ENCODE data around the gene SFRP2.

The SFRP2 gene, protein sequence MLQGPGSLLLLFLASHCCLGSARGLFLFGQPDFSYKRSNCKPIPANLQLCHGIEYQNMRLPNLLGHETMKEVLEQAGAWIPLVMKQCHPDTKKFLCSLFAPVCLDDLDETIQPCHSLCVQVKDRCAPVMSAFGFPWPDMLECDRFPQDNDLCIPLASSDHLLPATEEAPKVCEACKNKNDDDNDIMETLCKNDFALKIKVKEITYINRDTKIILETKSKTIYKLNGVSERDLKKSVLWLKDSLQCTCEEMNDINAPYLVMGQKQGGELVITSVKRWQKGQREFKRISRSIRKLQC

DNA sequence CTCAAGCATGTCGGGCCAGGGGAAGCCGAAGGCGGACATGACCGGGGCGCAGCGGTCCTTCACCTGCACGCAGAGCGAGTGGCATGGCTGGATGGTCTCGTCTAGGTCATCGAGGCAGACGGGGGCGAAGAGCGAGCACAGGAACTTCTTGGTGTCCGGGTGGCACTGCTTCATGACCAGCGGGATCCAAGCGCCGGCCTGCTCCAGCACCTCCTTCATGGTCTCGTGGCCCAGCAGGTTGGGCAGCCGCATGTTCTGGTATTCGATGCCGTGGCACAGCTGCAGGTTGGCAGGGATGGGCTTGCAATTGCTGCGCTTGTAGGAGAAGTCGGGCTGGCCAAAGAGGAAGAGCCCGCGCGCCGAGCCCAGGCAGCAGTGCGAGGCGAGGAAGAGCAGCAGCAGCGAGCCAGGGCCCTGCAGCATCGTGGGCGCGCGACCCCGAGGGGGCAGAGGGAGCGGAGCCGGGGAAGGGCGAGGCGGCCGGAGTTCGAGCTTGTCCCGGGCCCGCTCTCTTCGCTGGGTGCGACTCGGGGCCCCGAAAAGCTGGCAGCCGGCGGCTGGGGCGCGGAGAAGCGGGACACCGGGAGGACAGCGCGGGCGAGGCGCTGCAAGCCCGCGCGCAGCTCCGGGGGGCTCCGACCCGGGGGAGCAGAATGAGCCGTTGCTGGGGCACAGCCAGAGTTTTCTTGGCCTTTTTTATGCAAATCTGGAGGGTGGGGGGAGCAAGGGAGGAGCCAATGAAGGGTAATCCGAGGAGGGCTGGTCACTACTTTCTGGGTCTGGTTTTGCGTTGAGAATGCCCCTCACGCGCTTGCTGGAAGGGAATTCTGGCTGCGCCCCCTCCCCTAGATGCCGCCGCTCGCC, at the start of gene SFRP2:
Gene SFRP2 (minus strand): TSS at position 671 of the 864 bp plus-strand sequence. CDS start 248 bp downstream, at position 423.
- no peak for DNase-seq (ENCODE audit: low spot score)

DNA sequence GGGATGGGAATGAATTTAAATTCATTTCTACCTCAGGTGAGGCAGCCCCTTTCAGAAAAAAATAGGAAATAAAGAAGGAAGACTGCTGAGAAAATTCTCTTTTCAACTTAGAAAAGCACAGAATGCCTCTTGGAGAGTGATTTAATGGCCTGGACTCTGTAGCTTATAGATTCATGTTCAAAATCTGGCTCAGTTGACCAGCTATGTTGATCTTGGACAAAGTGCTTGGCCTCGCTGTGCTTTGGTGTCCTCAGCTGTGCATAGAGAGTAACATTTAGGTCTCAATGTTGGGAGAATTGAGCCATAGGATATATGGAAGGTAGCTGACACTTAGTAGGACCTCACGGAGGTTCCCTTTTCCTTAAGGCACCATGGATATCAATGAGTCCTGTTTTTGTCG, 49.7 kb upstream of the SFRP2 start:
- no peak for DNase-seq (ENCODE audit: low spot score)

DNA sequence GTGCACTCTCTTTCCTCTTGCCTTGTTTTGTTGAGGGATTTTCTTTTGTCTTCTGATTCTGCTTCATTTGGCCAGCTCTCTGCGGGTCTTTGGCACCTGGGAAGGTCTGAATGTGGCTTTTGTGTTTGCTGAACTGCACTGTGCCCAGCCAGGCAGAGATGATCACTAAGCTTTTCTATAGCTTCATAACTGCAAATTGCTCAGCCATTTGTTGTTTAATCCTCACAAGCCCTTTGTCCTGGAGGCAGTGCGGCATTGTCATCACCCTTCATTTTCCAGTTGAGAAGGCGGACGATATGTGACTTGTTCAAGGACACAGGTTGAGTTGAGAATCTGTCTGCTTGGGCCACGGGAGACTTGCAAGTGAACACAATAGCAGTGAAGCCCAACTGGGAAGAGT, 46.0 kb upstream of the SFRP2 start:
- no peak for DNase-seq (ENCODE audit: low spot score)

DNA sequence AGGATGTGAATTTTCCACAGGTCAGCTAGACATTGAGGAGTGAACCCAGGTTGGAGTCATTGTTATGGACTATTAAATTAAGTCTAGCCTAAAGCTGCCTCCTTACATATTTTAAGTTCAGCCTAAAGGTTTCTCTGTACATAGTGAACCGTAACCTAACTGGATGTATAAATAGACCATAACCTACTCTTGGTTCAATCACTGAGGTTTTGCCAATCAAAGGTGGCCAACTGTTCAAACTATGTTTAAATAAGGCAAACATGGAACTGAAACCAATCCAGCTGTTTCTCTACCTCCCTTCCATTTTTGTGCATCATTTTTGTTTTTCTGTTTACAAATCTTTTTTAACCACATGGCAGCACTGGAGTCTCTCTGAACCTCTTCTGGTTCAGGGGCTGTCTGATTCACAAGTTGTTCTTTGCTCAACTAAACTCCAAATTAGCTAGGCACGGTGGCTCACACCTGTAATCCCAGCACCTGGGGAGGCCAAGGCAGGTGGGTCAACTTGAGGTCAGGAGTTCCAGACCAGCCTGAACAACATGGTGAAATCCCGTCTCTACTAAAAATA, 43.9 kb upstream of the SFRP2 start:
- no peak for DNase-seq (ENCODE audit: low spot score)

DNA sequence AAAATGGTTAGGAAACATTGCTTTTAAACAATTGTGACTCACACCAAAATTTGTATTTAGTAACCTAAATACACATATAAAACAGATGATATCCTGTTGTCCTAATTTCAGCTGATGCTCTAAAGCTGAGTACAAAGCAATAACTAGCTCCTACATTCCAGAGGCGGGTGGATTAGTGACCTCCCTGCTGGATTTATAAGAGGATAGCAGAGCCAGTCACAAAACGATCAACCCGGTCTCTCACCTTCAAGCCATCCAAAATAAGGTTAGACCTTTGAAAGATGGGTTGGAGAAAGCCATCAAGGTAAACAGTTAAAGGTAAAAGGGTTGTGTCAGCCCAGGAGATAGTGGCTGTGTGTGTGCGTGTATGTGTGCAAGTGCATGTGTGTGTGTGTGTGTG, 43.2 kb upstream of the SFRP2 start:
- no peak for DNase-seq (ENCODE audit: low spot score)

DNA sequence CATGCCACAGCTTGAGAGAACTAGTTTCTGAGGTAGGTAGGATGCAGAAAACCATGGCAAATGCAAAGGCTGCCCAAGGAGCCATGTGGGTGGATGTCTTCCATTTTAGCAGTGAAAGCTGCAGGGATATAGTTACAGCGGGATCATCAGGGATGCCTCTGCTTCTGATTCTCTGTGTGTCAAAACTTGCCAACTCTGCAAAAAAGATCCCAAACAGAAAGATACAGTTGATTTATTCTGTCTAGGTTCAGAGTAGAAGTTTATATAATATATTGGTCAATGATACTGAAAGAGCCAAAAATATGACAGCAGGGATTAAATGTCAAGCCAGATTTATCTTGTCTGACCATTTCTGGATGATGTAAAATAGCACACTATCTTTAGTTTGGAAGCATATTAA, 42.4 kb upstream of the SFRP2 start:
- no peak for DNase-seq (ENCODE audit: low spot score)

DNA sequence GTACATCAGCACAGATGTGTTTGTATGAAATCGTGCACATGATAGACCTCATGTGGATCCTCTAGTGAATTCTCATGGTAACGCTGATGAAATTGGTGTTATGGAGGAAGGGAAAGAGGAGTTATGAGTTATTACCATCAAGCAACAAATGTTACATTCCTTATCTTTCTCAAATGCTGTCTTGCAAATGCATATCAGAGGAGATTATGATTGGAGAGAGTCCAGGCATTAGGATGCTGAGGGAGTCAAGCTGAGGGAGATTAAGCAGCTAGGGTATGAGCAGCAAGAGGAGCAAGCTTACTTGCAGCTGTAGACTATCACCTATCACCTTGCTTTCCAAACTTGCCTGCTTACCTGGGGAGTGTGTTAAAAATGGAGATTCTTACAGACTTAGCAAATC, 36.8 kb upstream of the SFRP2 start:
- no peak for DNase-seq (ENCODE audit: low spot score)

DNA sequence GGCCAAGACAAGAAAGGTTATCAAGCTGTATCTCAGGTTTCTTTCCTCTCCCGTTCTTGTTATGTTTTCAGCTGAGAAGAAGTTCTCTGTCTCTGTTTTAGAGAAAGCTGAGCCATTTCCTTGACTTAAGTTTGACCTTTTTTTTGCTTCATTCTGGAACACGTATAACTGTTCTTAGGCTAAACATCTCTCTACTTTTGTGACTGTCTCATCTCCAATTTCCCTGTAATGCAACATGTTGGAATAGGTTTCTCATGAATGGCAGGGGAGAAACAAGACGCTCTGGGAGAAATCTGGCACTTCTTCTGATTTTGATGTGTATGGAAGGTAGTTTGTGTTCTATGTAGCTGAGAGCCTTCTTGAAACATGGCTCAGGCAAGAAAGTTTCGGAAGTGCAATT, 36.2 kb upstream of the SFRP2 start:
- DNase-seq (ENCODE audit: low spot score), result no peak

DNA sequence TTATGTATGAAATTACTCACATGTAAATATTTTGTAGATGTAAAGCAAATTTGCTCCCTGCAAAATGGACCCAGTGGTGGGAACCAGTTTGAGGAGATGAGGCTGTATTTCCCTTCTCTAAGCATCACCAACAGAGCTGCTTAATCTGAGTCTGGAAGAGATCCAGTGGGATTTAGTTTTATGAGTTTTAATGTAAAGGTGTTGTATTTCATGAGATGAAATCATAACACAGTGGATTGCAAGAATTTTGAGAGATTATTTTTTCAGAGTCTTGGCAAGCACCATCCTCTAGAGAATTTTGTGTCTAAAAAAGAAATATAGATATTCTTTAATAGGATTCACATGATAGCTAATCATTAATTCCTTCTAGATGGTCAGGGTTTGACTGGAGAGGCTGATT, 35.6 kb upstream of the SFRP2 start:
- DNase-seq (ENCODE audit: low spot score), result no peak

DNA sequence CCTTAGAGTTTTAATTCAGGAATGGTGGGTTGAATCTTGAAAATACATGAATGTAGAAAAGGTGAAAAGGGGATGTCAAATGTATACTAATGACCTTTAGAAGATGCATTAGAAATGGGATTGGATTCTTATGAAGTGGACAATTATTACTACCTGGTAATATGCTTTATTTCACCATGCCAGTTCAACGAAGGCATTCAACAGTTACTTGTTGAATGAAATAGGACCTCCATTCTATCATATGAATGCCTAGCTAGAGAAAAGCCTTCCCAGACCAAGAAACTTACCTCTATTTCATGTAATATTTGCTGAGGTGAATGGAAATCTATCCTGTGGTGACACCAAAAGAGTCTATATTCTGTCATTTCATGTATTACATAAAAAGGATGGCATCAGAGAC, 34.6 kb upstream of the SFRP2 start:
- no peak for DNase-seq (ENCODE audit: low spot score)

DNA sequence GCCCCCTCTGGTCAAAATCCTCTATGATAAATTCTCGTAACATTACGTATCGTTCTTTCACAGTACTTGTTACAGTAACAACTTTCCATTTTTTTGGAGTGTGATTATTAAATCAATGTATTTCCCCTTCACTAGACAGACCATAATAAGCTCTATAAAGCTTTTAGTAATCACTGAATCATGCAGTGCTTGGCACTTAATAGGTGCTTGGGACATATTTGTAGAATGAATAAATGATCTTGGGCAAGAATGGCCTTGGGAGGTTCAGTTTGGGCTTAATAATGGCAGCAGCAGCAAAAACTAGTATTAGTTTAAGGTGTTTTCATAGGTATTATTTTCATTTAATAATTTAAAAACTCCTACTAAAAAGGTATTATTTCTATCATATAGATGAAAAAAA, 33.4 kb upstream of the SFRP2 start:
- DNase-seq (ENCODE audit: low spot score), result no peak

DNA sequence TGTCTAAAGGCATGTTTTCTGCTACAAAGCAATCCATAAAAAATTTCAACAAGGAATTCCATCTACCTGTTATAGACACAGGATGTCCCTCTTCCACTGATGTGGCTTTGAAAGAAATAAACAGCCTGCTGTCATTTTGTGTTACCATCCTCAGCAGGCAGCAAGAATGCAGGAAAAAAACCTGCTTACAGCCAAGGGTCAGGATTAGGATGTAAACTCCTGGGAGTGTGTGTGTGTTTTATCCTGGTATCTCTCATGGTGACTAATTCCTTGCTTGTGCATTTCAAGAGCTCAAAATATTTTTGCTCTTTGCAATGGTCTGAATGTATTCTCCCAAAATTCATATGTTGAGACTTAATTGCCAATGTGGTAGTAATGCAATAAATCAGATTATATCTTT, 28.6 kb upstream of the SFRP2 start:
- no peak for DNase-seq (ENCODE audit: low spot score)

DNA sequence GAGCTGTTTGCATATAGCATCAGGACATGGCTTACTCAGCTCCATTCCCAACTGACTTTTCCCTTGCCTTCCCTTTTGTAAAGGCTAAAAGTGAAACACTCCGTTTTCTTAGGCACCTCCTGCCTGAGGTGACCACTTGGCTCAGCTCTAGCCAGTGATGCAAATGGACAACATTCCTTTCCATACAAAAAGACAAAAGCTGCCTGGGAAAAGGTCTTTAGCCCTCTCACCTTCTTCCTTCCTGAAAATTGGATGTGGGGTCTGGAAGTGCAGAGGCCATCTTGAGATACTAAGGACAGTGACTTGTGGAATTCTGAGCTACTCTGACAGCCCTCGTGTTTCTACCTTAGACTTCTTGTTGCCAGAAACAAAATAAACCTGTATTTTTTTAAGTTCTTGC, 27.7 kb upstream of the SFRP2 start:
- DNase-seq (ENCODE audit: low spot score), result no peak

DNA sequence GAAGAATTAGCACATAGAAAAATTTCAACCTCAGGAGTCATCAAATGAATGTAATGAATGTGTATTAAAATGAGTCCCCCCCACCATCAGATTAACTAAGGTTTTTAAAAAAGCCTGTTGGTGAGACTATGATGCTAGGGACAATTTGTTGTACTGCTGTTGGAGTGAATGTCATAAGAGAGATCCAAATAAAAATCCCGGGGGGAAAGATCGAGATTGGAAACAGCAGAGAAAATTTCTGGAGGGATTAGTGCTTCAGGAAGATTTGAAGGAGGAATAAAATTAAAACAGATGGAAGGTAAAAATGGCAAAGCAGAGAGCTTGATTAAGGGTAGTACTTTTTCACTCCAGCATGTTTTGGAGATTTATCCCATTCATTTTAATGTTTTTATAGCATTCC, 25.9 kb upstream of the SFRP2 start:
- no peak for DNase-seq (ENCODE audit: low spot score)

DNA sequence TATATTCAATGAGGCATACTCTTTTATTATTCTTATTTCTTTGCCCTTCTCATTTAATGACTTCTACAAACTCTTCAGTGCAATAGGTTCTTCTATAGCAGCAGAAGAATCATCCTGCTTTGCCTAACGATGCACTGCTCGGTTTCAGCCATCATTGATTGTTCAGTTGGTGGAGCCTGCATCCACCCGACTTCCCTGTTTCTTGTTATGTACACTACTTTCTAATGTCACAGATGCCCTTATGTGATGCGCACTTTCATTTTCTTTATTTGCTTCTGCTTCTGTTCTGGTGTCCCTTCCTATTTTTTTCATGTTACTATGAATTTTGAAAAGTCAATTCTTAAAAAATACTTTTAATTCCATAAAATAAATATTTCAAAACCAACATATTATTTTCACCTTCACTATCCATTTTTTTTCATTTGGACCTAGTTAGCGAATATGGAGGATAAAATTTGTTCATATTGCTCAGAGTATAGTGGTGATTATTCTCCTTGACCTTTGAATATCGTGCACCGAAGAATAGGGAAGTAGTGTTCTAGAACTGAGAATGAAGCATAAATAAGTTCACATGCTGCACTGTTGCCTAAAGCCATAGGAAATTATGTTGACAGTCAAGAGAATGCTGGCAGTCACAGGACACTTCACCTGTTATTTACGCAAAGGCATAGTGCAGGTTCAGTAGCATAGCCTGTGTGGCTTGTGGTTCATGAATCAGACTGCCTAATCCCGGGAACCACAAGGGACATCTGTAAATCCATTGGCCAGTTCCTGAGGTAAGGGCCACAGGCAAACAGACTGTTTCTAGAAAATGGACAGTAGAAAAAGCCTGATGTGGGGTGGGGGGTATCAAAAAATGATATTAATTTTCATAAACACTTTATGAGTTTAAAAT, 21.3 kb upstream of the SFRP2 start:
- no peak for DNase-seq (ENCODE audit: low spot score)

DNA sequence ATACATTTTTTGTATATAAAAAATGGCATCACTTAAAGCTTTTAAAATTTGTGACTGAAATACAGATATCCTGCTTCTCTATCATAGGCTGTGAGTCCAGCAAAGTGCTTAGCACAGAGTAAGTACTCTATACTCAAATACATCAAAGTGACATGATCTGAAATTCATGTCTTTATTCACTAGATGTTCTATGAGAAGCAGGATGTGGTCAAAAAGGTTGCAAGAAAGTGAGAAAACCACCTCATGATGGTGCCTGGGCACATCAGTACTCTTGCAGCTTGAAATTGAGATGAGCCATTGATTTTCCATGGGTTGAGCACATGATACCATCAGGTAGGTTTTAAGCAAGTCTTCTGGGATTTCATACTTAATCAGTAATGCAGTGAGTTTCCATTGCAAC, 20.4 kb upstream of the SFRP2 start:
- peak; percentile 8 for DNase-seq (ENCODE audit: low spot score)

DNA sequence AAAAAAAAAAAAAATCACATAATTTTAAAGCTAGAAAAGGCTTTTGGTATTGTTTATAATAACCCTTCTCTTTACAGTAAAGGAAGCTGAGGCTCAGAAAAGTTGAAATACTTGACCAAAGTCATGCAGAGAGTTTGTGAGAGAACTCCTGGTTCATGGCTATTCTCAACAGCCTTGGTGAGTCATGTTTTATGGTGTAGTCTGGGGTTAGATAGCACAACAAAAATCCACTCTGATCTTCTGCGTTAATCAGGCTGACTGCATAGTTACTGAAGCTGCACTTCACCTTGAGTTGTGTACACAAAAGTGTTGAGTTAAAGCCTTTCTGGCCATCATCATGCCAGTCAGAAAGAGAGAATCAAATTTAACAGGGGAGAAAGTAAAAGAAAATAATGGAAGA, 19.3 kb upstream of the SFRP2 start:
- no peak for DNase-seq (ENCODE audit: low spot score)

DNA sequence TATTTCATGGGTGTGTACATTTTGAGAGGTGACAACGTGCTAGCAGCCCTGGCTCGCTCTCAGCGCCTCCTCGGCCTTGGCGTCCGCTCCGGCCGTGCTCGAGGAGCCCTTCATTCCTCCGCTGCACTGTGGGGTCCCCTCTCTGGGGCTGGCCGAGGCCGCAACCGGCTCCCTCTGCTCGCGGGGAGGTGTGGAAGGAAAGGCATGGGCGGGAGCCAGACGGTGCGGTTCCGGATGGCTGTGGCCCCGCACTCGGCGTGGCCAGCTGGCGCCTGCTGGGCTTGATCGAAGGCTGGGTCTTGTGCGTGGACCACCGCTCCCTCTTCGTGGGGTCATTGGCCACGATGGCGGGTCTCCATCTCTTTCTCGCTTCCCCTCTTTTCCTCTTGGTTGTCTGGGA, 17.2 kb upstream of the SFRP2 start:
- DNase-seq (ENCODE audit: low spot score), result no peak

DNA sequence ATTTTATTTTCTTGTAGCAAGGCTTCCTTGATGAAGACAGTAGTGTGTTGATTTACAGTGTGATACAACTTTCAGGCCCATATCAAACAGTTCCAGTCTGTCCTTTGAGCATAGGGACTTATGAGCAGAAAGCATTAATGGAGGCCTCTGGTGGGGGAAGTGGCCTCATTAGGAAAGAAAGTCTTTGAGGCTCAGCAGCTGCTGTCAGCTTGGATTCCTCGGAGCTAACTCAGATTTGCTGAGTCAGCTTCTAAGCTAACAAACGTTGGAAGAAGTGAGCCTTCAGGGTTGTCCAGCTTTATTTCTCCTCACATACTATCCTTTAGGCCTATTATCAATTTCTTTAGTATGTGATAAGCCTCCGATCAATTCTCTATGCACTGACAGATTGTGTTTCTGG, 15.8 kb upstream of the SFRP2 start:
- no peak for DNase-seq (ENCODE audit: low spot score)

DNA sequence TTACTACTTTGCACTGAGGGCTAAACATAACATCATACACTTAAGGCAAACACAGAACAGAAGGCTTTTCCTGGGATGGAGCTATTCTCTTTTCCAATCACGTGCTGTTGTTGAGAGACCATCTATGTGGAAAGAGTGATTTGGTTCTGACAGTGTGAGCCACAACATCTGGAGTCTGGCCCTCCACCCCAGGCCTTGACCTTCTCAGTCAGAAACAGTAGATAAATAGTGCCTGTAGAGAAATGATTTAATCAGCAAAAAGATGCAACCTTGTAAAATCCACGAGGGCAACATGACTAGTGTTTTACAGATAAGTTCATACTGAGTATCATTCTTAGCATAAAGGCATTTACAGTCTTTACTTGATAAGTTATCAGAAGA, 10.8 kb upstream of the SFRP2 start:
- no peak for DNase-seq (ENCODE audit: low spot score)

DNA sequence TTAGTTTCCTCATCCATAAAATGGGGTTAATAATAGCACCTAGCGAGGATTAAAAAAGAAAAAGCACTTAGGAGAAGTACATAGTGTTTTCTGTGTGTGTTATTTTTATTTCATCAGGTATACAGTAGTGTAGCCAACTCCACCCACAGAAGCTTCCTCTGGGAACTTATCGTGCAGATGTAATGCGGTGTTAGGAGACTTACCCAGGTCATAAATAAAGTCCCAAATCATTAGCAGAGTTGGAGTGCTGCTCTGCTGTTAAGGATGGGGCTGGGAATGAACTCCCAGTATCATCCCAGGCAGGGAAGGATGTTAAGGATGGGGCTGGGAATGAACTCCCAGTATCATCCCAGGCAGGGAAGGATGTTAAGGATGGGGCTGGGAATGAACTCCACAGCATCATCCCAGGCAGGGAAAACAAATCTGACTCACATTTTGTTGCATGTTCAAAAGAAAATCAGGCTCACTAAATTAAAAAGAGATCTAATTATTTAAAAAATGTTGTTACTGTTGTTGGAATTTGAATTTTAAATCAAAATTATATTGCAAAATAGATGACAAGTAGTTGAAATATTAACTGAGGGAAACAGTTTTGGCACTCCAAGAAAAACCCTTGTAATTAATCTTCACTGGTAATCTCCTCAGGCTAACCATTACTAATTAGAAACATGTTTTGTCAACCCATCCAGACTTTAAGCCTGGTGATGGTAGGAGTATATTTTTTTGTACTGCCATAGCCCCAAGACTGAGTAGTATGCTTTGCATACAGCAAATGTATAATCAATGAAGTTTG, 10.2 kb upstream of the SFRP2 start:
- DNase-seq (ENCODE audit: low spot score), result no peak

DNA sequence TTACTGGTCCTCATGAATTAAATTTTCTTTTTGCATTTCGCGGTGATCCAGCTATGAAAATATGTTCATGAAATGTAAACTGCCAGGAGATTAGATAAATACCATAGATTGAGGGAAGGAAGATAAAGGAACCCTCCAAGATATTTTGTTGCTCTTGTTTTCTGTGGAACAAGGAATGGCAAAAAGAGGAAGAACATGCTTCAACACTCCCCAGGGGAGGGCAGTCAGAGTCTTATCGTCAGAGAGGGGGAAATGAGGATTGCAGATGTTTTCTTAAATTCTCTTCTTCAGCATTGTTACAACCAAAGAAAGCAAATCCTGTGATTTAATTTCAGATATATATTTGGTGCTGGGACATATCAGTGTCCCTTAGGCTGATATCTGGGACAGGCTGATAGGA, 9.5 kb upstream of the SFRP2 start:
- DNase-seq (ENCODE audit: low spot score), result no peak
